Astrocyte of the spinal cord (primary cell): ENCODE results near the gene KLHL22.

Experiments
- DNase-seq: peaks from one replicate; pipeline ENCODE4 v3.0.0; 2011; ENCODE audit warnings: low read depth, low spot score
- H3K4me3 ChIP-seq: 2 replicates; pipeline ENCODE4 v1.5.1; 2011; ENCODE audit warnings: low read depth, mild to moderate bottlenecking, low read length, moderate library complexity
- in situ Hi-C: cut with HindIII; loops from 2 replicates; pipeline ENCODE4 v1.10.0; 2017; ENCODE audit warnings: low sequenced_read_pairs
- TF ChIP-seq, protein P1 (sequence below): IDR thresholded peaks from 2 replicates; pipeline ENCODE4 v1.5.1; 2012; ENCODE audit warnings: low read depth, mild to moderate bottlenecking, low read length, inconsistent platforms

The KLHL22 gene

DNA sequence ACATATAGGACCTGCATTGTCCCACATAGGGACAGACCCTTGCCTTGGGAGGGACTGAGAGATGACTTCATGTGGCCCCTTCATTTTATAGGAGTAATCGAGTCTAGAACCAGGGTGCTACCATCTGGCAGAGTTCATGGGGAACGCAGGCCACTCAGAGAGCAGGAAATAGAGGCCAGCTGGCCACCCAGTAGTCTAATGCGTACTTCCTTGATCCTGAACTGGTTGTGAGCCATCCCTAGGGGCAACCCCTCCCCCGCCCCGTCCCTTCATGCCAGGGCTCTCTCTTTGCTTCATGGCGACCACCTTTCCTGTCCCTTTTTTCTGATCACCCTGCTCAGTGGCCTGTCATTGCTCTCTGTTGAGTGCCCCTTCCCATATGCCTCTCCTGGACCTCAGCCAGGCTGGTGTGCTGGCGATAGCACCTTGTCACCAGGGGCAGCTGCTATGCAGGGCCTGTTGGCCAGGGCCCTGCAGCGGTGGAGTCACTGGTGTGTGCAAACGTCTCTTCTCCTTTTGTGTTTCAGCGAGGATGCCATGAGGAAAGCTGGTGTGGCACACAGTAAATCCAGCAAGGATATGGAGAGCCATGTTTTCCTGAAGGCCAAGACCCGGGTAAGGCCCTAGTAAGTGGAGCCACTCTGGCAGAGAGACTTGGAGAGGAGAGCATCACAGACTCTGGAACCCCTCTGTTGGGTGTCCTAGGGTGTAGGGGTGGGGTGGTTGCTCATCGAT lies 41.2 kb upstream of the KLHL22 start:
- in situ Hi-C loops = no loop called here
- TF ChIP-seq, protein P1, sequence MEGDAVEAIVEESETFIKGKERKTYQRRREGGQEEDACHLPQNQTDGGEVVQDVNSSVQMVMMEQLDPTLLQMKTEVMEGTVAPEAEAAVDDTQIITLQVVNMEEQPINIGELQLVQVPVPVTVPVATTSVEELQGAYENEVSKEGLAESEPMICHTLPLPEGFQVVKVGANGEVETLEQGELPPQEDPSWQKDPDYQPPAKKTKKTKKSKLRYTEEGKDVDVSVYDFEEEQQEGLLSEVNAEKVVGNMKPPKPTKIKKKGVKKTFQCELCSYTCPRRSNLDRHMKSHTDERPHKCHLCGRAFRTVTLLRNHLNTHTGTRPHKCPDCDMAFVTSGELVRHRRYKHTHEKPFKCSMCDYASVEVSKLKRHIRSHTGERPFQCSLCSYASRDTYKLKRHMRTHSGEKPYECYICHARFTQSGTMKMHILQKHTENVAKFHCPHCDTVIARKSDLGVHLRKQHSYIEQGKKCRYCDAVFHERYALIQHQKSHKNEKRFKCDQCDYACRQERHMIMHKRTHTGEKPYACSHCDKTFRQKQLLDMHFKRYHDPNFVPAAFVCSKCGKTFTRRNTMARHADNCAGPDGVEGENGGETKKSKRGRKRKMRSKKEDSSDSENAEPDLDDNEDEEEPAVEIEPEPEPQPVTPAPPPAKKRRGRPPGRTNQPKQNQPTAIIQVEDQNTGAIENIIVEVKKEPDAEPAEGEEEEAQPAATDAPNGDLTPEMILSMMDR = no peak
- no peak for DNase-seq
- H3K4me3 ChIP-seq = no peak overlapping the region

DNA sequence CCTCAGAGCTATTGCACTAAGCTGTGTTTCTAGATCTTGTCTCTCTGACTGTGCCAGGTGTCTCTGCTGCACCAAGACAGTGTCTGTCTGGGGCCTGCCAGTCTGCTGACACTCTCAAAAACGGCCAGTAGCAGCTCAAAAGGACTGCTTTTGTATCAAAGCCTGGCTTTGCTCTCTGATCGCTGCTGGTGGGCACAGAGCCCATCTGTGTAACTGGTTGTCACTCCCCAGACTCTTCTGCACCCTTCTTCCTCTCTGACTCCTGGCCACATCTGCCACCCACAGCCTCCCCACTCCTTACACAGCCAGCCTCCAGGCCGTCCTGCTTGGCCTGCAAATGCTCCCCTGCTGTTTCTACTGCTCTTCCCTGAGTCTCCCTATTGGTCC lies 38.3 kb upstream of the KLHL22 start:
- no peak for DNase-seq
- TF ChIP-seq, protein P1 = no peak
- in situ Hi-C loops = no loop called here
- H3K4me3 ChIP-seq = no peak overlapping the region

DNA sequence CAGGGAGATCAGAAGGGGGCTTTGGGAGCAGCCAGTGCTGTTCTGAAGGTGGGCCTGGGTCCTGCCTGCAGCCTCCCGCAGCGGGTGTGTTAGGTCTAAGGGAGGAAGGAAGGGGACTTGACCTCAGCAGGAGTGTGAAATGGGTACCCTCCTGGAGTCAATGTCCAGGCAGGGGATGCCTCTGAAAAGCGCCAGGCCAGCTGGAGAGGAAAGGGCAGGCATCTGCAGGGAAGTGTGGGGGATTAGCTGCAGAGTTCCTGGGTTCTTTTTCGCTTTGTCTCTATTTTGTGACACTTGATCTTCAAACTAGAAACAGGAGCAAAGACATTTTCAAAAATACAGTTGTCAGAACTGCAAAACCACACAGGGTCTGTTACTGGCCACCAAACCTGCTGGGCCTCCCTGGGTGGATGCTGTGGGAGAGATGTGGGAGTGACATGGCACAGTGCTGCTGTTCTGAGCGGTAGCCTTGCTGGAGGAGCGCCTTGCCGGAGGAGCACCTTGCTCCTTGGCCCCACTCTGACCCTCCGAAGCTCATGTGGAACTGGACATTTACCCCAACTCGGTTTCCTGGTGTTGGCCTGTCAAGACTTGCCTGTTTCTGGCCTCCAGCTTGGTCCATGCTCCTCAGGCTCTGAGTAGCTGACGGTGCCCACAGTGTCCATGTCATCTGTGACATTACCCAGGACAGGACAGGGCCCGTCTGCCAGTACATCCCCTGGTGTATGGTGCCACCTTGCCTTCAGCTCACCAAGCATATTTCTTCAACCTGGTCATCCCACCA lies 37.7 kb upstream of the KLHL22 start:
- no peak for DNase-seq
- no peak overlapping the region for H3K4me3 ChIP-seq
- in situ Hi-C loops = no loop called here
- TF ChIP-seq, protein P1 = no peak

DNA sequence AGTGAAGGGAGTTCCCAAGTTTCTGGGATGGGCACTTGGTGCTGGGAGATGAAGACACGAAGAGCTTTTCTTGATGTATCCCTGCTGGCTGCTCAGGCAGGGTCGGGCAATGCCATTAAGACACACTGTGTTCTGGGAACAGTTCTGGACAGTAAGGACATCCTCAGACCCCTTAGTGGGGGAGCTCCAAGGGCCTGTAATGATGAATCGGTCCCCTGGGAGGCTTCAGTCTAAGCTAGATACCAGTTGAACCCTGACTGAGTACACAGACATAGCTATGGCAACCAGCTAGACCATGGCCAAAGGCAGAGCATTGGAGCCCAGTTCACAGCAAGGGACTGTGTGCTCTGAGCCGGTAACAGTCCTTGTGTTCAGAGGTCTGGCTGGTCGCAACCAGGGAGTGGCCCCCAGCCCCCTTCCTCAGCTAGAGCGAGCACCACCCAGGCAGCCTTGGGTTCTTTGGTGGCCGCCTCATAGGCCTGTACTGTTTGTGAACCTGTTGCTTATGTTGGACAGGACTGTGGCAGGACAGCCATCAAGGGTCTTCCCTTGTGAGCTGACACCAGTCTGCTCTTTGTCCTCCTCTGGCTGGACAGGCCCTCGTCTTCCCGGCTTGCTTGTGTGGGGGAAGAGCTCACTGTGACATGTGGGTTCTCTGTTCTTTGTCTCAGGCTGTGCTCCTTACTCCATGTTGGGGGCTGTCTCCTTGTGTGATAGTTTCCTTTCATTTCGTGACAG lies 36.8 kb upstream of the KLHL22 start:
- in situ Hi-C loops = no loop called here
- DNase-seq = no peak
- TF ChIP-seq, protein P1 = no peak
- H3K4me3 ChIP-seq = no peak overlapping the region

DNA sequence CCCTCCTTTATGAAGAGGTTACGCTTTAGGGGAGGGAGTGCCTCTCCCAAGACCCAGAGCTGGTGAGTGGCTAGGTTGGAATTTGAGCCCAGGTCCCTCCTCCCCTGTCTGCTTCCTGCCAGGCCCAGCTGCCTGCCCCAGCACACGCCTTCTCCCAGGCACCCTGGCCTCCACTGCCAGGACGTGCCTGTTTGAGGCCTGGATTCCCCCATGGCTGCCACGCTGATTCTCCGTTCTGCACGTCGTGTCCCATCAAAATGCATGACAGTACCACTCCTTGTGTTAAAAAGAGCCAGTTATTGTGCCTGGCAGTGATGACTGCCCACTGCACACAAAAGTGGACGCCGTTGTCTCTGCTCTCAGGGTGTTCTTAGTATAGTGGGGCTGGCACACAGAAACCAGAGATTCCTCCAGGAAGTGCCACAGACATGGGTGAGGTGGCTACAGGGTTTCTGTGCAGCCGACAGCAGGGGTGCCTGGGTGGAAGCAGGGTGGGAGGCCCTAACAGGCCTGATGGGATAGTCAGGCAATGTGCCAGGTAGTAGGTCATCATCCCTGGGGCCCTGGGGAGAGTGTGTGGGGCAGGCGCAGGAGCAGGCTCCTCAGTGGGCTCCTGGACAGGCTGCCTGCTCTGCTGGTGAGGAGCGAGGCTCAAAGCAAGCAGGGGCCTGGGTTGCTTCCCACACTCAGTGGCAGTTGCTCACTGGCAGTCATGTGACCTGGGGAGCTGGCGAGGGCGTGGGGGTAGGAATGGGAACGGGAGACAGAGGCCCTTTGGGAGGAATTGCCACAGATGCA lies 36.0 kb upstream of the KLHL22 start:
- no peak overlapping the region for H3K4me3 ChIP-seq
- TF ChIP-seq, protein P1 = no peak
- in situ Hi-C loops = no loop called here
- peak; percentile 87 for DNase-seq

DNA sequence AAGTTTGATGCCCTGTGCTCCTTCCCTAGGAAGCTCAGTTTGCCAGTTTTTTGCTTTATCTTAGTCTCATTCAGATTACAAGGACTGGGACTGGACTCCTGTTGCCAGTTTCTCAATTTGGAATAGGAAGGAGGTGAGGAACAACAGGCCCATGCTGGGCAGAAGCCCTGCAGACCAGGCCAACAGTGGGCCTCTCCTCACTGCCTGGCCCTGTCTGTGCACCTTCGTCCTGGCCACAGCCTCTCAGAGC lies 35.5 kb upstream of the KLHL22 start:
- in situ Hi-C loops = no loop called here
- DNase-seq = no peak
- TF ChIP-seq, protein P1 = no peak
- no peak overlapping the region for H3K4me3 ChIP-seq
